Measurements from ENCODE around the gene FSTL4.

FSTL4 gene

GRCh38 chr5:133234911-133235310, 377.4 kb downstream of the FSTL4 start:
- in situ Hi-C loops (cut with HindIII; ENCODE audit: low sequenced_read_pairs) = no loop called here
- TF ChIP-seq CTCF (IDR thresholded peaks at IDR 0.05; ENCODE audit: low read depth, low read length) = no peak
- no peak overlapping the region for H3K4me3 ChIP-seq (ENCODE audit: low read depth, low read length)
- no peak for DNase-seq (ENCODE audit: low read depth, low spot score)

GRCh38 chr5:133234273-133234672, 378.1 kb downstream of the FSTL4 start:
- TF ChIP-seq CTCF (IDR thresholded peaks at IDR 0.05; ENCODE audit: low read depth, low read length) = no peak
- no peak overlapping the region for H3K4me3 ChIP-seq (ENCODE audit: low read depth, low read length)
- no peak for DNase-seq (ENCODE audit: low read depth, low spot score)
- in situ Hi-C loops (cut with HindIII; ENCODE audit: low sequenced_read_pairs) = no loop called here

DNA sequence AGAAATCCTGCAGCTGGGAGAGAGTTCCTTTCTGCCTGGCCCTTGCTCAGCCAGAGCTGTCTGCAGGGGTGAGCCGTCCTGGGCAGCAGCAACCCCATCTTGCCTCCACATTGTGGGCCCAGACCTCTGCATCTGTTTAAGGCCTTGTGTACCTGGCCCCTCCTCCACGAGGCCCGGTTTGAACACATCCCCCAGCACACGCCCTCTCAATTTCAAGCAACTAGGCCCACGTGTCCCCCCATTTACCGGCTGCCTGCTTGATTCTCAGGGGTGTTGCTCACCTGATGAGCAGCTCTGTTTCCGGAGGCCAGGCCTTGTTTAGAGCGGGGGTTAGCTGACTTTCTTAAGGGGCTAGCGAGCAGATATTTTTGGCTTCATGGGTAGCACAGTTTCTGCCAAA, 378.7 kb downstream of the FSTL4 start:
- in situ Hi-C loops (cut with HindIII; ENCODE audit: low sequenced_read_pairs) = no loop called here
- no peak for DNase-seq (ENCODE audit: low read depth, low spot score)
- H3K4me3 ChIP-seq (ENCODE audit: low read depth, low read length) = no peak overlapping the region
- no peak for TF ChIP-seq CTCF (IDR thresholded peaks at IDR 0.05; ENCODE audit: low read depth, low read length)

- DNase-seq (ENCODE audit: low read depth, low spot score) = no peak
- no peak for TF ChIP-seq CTCF (IDR thresholded peaks at IDR 0.05; ENCODE audit: low read depth, low read length)
- no peak overlapping the region for H3K4me3 ChIP-seq (ENCODE audit: low read depth, low read length)
- in situ Hi-C loops (cut with HindIII; ENCODE audit: low sequenced_read_pairs) = no loop called here
Measured at GRCh38 chr5:133232911-133233310, 379.4 kb downstream of the FSTL4 start.

DNA sequence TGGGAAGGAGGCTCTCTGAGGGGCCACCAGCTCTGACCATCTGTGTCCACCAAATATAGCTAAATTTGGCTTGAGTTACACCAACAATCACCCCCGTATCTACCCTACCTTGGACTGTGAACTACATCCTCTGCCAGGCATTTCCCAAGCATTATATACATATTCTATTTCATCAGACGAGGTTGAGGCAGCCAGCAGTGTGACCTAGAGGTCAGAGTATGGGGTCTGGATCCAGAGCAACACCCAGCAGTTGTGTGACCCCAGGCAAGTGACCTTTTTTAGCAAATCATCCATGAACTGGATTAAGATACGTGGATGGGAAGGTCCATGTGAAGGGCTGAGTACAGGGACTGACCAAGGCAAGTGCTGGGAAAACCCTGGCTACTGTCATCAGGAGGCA, 379.9 kb downstream of the FSTL4 start:
- TF ChIP-seq CTCF (IDR thresholded peaks at IDR 0.05; ENCODE audit: low read depth, low read length) = no peak
- in situ Hi-C loops (cut with HindIII; ENCODE audit: low sequenced_read_pairs) = no loop called here
- no peak for DNase-seq (ENCODE audit: low read depth, low spot score)
- H3K4me3 ChIP-seq (ENCODE audit: low read depth, low read length) = no peak overlapping the region

- no peak for TF ChIP-seq CTCF (IDR thresholded peaks at IDR 0.05; ENCODE audit: low read depth, low read length)
- no peak for DNase-seq (ENCODE audit: low read depth, low spot score)
- H3K4me3 ChIP-seq (ENCODE audit: low read depth, low read length) = no peak overlapping the region
- in situ Hi-C loops (cut with HindIII; ENCODE audit: low sequenced_read_pairs) = no loop called here
Measured at GRCh38 chr5:133232011-133232410, 380.3 kb downstream of the FSTL4 start.

Measured in astrocyte of the spinal cord (primary cell).